Tibial nerve (tissue), 4 donors: ENCODE data around the gene IGLL5. TPM values are rescaled to one million over a fixed set of nuclear protein-coding genes. Genes with fewer than 3 reads are reported as not detected.
A peak's percentile ranks its signal among the peaks of the same experiment; 100 is the strongest.

Experiments
- DNase-seq, 2 donors: peaks; one replicate each; pipeline ENCODE4 v3.0.0-alpha.2; 2019; ENCODE audit warnings: low spot score in 2 of 2
- H3K27ac ChIP-seq, 4 donors: fragments of 200-600 bp; sonication (generic) in 3 of 4; one replicate each; pipeline ENCODE4 v1.5.1; 2017 to 2019; ENCODE audit warnings: mild to moderate bottlenecking in 1 of 4
- H3K27me3 ChIP-seq, 2 donors: fragments of 200-600 bp; sonication (generic) in 1 of 2; one replicate each; pipeline versions ENCODE4 v1.5.1 to v1.6.0; 2017 to 2019
- H3K36me3 ChIP-seq, 3 donors: fragments of 200-600 bp; sonication (generic); one replicate each; pipeline ENCODE4 v1.5.1; 2018 to 2019
- H3K4me1 ChIP-seq, 4 donors: fragments of 200-600 bp; sonication (generic) in 3 of 4; one replicate each; pipeline ENCODE4 v1.5.1; 2017 to 2019
- H3K4me3 ChIP-seq, 4 donors: fragments of 200-600 bp; sonication (generic) in 3 of 4; one replicate each; pipeline ENCODE4 v1.5.1; 2017 to 2019; ENCODE audit warnings: mild to moderate bottlenecking in 1 of 4, moderate library complexity in 1 of 4
- H3K9me3 ChIP-seq, 4 donors: fragments of 200-600 bp; sonication (generic) in 3 of 4; one replicate each; pipeline ENCODE4 v1.5.1; 2017 to 2019
- CTCF ChIP-seq, 5 experiments: fragments of 200-600 bp in 3 of 5; fragments of 450-650 bp in 2 of 5; sonication (generic) in 3 of 5; IDR thresholded peaks; one replicate each; pipeline ENCODE4 v1.5.1; 2016 to 2019; ENCODE audit warnings: antibody characterized with exemption in 5 of 5, mild to moderate bottlenecking in 3 of 5, moderate library complexity in 2 of 5
- EP300 ChIP-seq, 2 donors: sonication (generic); formaldehyde crosslinking; IDR thresholded peaks; one replicate each; pipeline ENCODE4 v1.6.1; 2017; ENCODE audit warnings: antibody characterized with exemption in 2 of 2, mild to moderate bottlenecking in 1 of 2
- POLR2A ChIP-seq, 2 donors: fragments of 450-650 bp; IDR thresholded peaks; one replicate each; pipeline ENCODE4 v1.6.1; 2017; ENCODE audit warnings: antibody characterized with exemption in 2 of 2, mild to moderate bottlenecking in 2 of 2, moderate library complexity in 2 of 2
- WGBS, 2 donors: methylation state at CpG; one replicate each; pipeline ENCODE4 v1.1.5; 2018; 5-methylcytosine and 5-hydroxymethylcytosine counted together
- total RNA-seq, 4 donors: library from RNA; depleted of rRNA; stranded (reverse); fragments of >200 nt; gene quantifications; one replicate each; pipeline ENCODE4 v1.1.0, GENCODE V29; 2016

The IGLL5 gene
- 1 to 10 TPM in 2 of 4 donors, under 1 TPM in 1, not detected in 1; 0.66 to 2.7 (median 2.1) TPM for total RNA-seq

- WGBS, 2 donors = 76 to 85% methylated on average over 13 to 14 of the region's 15 CpGs
- DNase-seq = no peak
- TF ChIP-seq POLR2A (IDR thresholded peaks at IDR 0.05) (no peak), CTCF (IDR thresholded peaks at IDR 0.05) (no peak), EP300 (IDR thresholded peaks at IDR 0.05) (no peak)
Observed at GRCh38 chr22:22887621-22888503, at the start of gene IGLL5. Gene IGLL5, plus strand, starts transcription at chr22:22887816. Its CDS starts 238 bp downstream, at chr22:22888054.

GRCh38 chr22:22838148-22838786 lies 49.3 kb upstream of the IGLL5 start:
- WGBS, 2 donors = 87 to 94% methylated on average over 5 of the region's 5 CpGs
- Histone ChIP-seq H3K36me3 (no peaks in the 10 kb centered on the region), H3K4me3 (no peak overlapping the region), H3K27me3 (no peaks in the 10 kb centered on the region), H3K9me3 (peaks cover 0 to 9% (median 0%) of the 10 kb centered on the region in 4 donors), H3K27ac (no peak overlapping the region), H3K4me1 (no peaks in the 10 kb centered on the region)
- TF ChIP-seq POLR2A (IDR thresholded peaks at IDR 0.05) (no peak), CTCF (IDR thresholded peaks at IDR 0.05) (no peak), EP300 (IDR thresholded peaks at IDR 0.05) (no peak)
- DNase-seq = peak in 1 of 2 donors; percentile 2

More at GRCh38 chr22:22887621-22888503, at the start of gene IGLL5:
- Histone ChIP-seq H3K9me3 (no peaks in the 10 kb centered on the region), H3K27ac (no peak within 1 kb of the TSS), H3K36me3 (no peaks in the 10 kb centered on the region), H3K27me3 (no peaks in the 10 kb centered on the region), H3K4me1 (no peaks in the 10 kb centered on the region), H3K4me3 (no peak within 1 kb of the TSS)

- TF ChIP-seq CTCF (IDR thresholded peaks at IDR 0.05) = no peak
- no peak for TF ChIP-seq EP300 (IDR thresholded peaks at IDR 0.05)
- TF ChIP-seq POLR2A (IDR thresholded peaks at IDR 0.05) = no peak
- Histone ChIP-seq H3K9me3 (peaks cover 0 to 9% (median 0%) of the 10 kb centered on the region in 4 donors), H3K4me1 (no peaks in the 10 kb centered on the region), H3K27me3 (no peaks in the 10 kb centered on the region), H3K27ac (no peak overlapping the region), H3K36me3 (no peaks in the 10 kb centered on the region), H3K4me3 (no peak overlapping the region)
- WGBS, 2 donors = 73 to 86% methylated on average over 6 of the region's 6 CpGs
- DNase-seq = peak in 1 of 2 donors; percentile 2
Observed at GRCh38 chr22:22839570-22840314, 47.9 kb upstream of the IGLL5 start.

GRCh38 chr22:22840780-22841179 lies 46.8 kb upstream of the IGLL5 start:
- H3K4me3 ChIP-seq = no peak overlapping the region
- H3K36me3 ChIP-seq = no peaks in the 10 kb centered on the region
- TF ChIP-seq POLR2A (IDR thresholded peaks at IDR 0.05) (no peak), EP300 (IDR thresholded peaks at IDR 0.05) (no peak), CTCF (IDR thresholded peaks at IDR 0.05) (no peak)
- H3K9me3 ChIP-seq = peaks cover 0 to 9% (median 0%) of the 10 kb centered on the region in 4 donors
- H3K4me1 ChIP-seq = no peaks in the 10 kb centered on the region
- DNase-seq = peak in 1 of 2 donors; percentile 42
- no peaks in the 10 kb centered on the region for H3K27me3 ChIP-seq
- 62 to 66% methylated on average over 2 of the region's 2 CpGs for WGBS, 2 donors
- no peak overlapping the region for H3K27ac ChIP-seq
